ENCODE results near the gene TRABD2A.

TRABD2A gene

DNA sequence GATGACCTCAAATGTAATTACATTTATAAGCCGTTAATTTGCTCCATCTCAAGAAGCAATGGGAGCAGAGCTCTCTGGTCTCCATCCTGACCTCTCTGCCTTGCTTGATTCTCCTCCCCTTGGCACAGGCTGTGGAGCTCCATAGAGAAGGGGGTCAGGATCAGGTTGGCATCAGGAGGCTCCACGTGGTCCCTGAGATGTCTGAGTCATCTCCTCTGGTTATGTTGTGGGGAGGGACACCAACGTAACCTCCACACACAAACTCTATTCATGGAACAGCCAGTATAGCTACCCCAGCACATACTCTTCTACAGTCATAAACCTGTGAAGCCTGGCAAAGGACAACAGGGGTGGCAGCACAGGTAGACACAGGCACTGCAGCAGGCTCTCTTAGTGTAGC, 29.0 kb downstream of the TRABD2A start:
- DNase-seq (ENCODE audit: low read depth in 3 of 3, low spot score in 1 of 3): no peak

DNA sequence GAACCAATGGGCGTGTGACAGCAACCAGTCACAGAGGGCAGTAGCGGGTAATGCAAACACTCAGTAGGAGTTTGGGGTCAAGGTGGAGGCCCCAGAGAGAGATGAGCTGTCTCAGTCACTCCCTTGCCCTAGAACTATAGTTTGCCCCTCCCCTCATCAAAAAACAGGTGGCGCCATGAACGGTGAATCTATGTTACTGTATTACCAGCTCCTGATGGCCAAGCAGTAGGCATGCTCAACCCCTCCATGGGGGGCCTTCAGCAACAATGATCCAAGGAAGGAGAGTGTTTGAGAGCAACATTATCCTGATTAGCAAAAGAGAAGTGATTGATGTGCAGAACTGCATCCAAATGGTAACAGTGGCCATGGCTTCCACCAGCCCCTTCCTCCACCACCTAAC, 30.4 kb downstream of the TRABD2A start:
- DNase-seq (ENCODE audit: low read depth in 3 of 3, low spot score in 1 of 3): no peak

DNA sequence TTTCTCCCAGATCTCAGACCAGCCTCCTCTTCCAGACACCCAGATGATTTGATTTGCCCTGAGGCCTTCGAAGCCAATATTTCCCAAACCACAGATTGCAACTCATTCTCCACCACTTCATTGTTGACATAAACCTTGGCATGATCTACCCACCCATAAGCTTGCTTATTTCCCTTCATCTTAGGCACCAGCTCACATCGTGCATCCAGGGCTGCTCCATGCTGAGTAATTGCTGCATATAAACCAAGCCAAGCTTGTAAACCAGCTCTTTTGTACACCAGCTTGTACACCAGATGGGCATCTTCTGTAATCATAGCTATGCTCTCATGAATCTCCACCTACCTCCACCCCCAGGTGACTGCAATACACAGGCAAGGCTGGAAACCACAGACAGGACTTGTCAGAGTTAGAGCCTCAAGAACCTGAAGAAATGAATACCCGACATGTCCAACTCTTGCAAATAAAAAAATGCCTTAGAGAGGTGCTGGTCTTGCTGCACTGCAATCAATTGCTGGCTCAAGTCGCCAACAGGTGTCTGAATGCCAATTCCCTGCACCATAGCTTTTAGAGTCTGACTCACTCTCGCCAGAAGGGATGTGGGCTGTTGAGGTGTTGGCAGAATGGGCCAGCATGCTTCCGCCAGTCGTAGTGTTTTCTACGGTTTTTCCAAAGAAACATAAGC, 31.5 kb downstream of the TRABD2A start:
- DNase-seq (ENCODE audit: low read depth in 3 of 3, low spot score in 1 of 3): peak in 2 of 3 donors; percentile 12 to 19

DNA sequence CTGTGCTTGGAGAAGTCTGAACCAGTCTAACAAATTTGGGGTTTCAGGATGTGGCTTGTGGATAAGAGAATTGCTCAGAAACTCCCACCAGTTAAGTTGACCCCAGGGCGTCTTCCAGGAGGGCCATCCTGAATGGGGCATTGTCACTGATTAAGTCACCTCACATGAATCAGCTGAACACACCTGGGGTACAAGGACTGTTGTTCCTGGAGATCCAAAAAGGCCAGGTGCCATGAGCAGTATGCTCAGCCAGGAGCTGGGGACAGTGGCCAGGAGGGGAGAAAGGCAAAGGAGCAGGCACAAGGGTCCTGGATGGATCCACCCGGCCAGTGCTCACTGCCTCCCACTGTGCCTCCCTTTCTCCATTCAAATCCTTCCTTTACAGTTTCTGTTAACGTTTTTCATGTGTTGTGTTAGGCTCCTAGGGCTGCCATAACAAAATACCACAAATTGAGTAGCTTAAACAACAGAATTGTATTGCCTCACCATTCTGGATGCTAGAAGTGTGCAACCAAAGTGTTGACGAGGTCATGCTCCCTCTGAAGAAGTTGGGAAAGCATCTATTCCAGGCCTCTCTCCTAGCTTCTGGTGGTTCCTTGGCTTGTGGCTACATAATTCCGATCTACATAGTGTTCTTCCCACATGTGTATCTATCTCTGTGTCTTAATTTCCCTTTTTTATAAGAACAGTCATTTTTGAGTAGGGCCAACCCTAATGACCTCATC, 33.4 kb downstream of the TRABD2A start:
- no peak for DNase-seq (ENCODE audit: low read depth in 3 of 3, low spot score in 1 of 3)

- DNase-seq (ENCODE audit: low read depth in 3 of 3, low spot score in 1 of 3): no peak
Measured at GRCh38 chr2:84846741-84847142, 34.1 kb downstream of the TRABD2A start.

- DNase-seq (ENCODE audit: low read depth in 3 of 3, low spot score in 1 of 3): no peak
Measured at GRCh38 chr2:84846041-84846663, 34.7 kb downstream of the TRABD2A start.

GRCh38 chr2:84844141-84844540, 36.7 kb downstream of the TRABD2A start:
- no peak for DNase-seq (ENCODE audit: low read depth in 3 of 3, low spot score in 1 of 3)

DNA sequence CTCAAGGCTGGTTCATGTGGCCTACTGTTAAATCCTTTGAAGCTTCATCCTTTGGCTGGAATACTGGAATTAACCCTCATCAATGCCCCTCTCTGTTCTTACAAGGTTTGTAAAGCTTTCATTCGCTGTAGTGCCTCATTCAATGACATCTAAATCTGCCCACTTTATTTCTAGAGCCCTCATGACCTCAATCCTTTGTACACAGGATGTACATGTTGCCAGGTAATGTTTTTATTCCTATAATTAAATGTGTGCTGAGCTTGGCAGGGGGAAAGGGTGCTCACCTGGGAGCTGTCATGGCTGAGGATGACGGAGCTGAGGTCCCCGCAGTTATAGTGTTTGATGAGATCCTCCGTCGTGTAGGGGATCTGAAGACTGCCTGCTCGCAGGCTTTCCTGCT, 39.3 kb downstream of the TRABD2A start:
- no peak for DNase-seq (ENCODE audit: low read depth in 3 of 3, low spot score in 1 of 3)

DNA sequence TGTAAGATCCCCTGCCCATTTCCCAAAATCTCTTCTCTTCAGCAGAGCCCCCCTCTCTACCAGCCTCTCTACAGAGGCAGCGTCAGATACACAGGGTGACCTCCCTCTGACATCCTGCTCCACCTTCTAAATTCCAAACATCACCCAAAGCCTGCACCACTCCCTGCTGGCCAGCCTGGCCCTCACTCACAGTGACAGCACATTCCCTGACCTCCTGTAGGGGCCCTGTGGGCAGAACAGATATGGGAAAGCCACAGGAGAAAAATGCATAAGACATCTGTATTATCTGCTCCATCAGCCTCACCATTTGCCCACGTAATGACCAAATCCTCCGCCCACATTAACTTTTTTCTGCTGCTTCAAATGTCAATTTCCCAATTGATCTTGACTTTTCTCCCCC, 40.6 kb downstream of the TRABD2A start:
- DNase-seq (ENCODE audit: low read depth in 3 of 3, low spot score in 1 of 3): no peak

DNA sequence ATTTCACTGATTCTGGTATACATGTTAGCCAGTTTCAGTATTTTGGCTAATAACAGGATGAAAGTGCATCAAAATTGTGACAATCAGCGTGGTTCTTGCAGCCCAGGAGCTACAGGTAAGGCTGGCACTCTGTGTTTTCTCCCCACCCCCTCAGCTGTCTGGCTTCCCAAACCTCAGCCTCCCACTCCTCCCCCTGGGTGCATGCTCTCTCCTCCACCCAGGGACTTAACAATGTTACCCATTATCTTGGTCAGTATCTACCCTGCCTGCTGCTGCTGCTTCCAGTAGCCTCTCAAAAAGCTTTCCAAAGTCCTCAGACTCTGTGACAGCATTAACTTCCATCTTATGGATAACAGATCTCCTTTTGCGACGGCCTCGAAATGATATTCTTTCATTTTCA, 41.0 kb downstream of the TRABD2A start:
- no peak for DNase-seq (ENCODE audit: low read depth in 3 of 3, low spot score in 1 of 3)

DNA sequence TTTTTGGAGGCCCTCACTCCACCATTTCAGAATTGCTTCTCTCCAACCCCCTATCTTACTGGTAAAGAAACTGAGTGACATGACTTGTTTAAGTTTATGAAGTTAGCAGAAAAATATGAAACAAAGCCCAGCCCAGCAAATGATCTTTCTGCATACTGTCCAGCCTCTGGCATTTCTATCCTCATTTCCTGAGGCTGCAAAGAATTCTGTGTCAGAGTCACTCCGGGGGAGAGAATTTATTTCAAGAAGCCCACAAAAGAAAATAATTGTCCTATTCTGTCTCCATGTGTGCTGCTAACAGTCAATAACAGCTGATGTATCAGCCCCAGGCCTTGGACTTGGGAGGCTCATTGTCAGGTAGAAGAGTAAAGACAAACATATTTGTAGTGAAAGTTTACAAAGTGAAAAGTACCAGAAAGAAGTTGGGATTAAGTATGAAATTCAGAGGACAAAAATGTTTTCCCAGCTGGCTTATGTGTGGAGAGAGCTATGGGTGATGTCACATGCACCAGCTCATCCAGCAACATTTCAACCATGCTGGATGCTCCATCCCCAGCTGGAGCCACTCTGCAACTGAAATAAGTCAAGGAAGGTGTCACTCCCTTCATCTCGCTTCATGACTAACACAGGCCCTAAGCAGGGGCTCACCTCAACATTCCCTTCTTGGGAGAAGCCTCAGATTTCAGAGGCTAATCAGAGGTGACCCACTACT, 42.3 kb downstream of the TRABD2A start:
- DNase-seq (ENCODE audit: low read depth in 3 of 3, low spot score in 1 of 3): no peak

GRCh38 chr2:84836215-84836614, 44.7 kb downstream of the TRABD2A start:
- DNase-seq (ENCODE audit: low read depth in 3 of 3, low spot score in 1 of 3): no peak

DNA sequence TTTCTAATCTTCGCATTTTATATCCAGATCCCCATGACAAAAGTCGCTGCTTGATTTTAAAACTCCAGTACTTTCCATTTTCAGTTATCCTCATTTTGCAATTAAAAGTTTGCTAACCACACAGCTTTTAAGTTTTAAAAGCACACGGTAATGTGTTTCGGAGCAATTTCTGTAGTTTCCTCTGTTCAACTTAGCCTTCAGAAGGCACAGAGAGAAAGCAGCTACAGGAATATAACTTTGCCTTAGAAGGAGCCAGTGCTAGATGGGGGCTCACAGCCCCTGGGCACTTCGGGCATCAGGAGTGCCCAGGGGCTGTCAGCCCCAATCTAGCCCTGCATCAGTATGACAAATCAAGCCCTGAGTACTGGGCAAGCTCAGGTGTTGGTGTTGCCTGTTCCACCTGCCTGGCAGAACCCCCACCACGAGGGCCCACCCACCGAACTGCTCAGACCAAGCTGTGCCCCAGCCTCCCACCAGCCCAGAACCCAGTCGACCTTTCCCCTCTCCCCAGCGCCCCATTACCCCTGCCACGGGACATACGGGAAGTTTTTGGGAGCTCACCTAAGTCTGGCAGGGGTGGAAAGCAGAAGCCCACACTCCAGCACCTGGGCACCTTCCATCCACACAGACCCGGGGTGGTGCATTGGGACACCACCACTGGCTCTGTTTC, 47.3 kb downstream of the TRABD2A start:
- DNase-seq (ENCODE audit: low read depth in 3 of 3, low spot score in 1 of 3): no peak

DNA sequence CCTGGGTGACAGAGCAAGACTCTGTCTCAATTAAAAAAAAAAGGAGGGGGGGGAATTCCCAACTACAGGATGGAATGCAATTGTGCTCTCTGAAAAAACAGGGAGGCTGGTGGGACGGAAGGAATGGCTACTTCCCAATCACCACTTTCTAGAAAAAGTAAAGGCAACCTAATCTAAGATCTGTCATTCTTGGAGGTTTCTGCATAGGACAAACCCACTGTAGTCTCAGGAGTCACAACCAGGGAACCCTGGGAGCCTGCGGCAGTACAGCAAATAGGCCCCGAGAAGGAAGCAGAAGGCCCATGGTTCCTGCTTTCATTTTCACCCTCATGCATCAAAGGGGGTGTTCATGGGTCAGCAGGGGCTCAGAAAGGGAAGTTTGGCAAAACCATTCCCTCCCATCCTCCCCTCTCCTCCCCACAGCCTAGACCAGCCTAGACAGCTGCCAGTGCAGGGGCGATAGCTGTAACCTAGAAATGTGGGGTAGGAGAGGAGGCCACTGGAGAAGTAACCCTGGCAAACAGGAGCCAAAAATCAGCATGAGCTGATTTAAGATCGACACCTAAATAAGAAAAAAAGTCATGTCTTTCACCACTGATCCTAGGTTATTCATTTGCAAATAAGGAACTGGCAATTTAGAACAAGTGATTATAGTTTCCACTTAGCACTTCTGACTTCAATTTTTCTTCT, 48.0 kb downstream of the TRABD2A start:
- DNase-seq (ENCODE audit: low read depth in 3 of 3, low spot score in 1 of 3): no peak

DNA sequence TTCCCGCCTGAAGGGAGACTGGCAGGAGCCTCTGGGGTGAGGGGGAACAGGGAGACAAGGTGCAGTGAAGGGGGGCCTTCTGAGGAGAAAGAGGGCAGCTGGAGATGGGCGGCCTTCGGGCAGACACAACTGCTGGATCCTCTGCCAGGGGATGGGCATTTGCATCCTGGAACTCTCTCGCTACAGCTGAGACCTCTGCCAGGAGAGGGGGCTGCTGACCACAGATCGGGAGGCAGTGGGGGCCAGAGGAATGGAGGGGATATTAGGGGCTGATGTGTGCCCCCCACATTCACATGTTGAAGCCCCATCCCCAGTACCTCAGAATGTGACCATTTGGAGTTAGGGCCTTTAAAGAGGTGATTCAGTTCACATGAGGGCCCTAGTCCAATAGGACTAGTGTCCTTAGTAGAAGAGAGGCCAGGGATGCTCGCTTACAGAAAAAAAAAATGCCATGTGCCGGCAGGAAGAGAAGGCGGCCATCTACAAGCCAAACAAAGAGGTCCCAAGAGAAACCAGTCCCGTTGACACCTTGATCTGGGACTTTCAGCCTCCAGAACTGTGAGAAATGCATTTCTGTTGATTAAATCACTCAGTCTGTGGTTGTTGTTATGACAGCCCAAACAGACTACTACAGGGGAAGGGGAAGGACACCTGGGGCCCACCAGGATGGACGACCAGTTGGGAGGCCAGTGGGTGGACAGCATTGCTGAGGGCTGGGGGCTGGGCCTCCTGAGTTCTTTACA, 50.0 kb downstream of the TRABD2A start:
- DNase-seq (ENCODE audit: low read depth in 3 of 3, low spot score in 1 of 3): no peak

DNA sequence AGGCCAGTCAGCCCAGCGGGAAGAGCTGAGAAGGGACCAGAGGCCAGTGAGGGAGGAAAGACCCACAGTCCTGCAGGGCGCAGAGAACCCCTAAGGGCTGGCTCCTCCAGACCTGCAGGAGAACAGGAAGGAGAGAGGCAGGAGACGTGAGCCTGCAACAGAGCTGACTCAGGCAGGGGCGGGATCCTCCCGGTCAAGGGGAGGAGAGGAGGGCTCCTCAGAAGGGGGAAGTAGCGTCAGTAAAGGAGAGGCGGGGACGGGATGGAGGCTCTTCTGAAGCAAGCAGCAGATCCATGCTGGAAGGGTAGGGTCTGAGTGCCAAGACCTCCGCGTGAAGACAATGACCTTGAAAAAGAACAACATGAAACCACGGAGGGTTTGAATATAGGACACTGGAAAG, 50.8 kb downstream of the TRABD2A start:
- DNase-seq (ENCODE audit: low read depth in 3 of 3, low spot score in 1 of 3): no peak

DNA sequence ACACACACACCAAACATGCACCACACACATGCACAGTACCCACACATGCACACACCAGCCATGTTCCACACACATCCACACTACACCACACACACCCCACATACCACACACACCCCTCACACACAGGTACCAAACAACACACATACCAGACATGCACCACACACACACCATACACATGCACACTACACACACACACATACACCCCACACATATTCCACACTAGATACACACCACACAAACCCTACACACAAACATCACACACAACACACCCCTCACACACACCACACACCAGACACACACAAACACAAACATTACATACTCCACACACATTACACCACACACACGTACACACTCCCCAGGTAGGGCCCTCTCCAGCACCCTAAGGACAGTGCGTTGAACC, 51.2 kb downstream of the TRABD2A start:
- no peak for DNase-seq (ENCODE audit: low read depth in 3 of 3, low spot score in 1 of 3)

DNA sequence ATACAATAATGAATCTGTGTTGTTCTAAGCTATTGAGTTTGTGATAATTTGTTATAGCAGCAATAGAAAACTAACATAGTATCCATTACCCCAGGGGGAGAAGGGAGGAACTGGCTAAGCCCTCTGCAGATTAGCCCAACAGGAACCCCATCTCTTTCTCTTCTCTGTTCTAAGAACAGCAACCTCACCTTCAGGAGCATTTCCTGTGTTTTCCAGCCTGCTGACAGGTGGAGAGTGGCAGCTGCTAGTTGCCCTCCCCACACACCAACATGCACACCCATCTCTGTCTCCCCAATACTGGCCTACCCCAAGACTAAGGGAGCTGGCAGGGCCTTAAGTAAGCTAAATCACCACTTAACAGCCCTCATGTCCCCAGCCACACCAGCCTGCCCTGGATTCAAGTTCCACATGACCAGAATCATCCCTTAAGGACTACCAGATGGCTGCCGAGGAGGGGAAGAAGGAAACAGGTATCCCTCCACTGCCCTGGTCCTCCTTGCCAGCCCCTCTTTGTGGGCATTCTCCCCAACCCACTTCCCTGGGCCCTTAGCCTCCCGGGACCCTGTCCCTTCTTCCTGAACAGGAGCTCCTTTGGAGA, 52.8 kb downstream of the TRABD2A start:
- DNase-seq (ENCODE audit: low read depth in 3 of 3, low spot score in 1 of 3): no peak

DNA sequence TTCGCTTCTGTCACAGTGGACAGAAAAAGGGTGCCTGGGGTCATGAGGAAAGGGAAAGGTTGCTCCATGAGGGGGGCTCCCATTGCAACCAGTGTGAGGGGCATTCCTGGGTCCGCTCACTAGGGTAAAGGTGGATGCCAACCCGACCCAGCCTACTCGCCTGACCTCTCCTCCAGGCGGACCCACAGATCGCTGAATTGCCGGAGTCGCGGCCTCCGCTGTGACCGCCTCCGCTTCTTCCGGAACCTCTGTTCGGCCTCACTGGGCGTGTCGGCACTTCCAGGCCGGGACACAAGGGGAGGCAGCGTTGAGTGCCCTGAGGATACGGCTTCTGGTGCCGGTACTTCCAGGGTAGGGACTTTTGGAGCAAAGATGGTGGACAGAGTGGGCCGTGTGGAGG, 57.1 kb downstream of the TRABD2A start:
- no peak for DNase-seq (ENCODE audit: low read depth in 3 of 3, low spot score in 1 of 3)

- DNase-seq (ENCODE audit: low read depth in 3 of 3, low spot score in 1 of 3): no peak
Measured at GRCh38 chr2:84823229-84823628, 57.7 kb downstream of the TRABD2A start.

Data from stimulated activated CD4-positive, alpha-beta T cell treated with anti-CD3 and anti-CD28 coated beads, TNF-alpha, amount 100 ng/mL, for 1 hour (primary cell).